Ascending aorta (tissue), 2 donors: ENCODE results near the gene BANF1. TPM values are rescaled to one million over a fixed set of nuclear protein-coding genes. Genes with fewer than 3 reads are reported as not detected.

Source experiments
- DNase-seq, 2 donors: peaks; one replicate each; pipeline ENCODE4 v3.0.0-alpha.2; 2019; ENCODE audit warnings: low spot score in 2 of 2
- H3K27ac ChIP-seq, 2 donors: fragments of 200-600 bp; sonication (generic); one replicate each; pipeline ENCODE4 v1.5.1; 2016 to 2017; ENCODE audit warnings: mild to moderate bottlenecking in 1 of 2
- H3K27me3 ChIP-seq: fragments of 200-600 bp; sonication (generic); one replicate; pipeline ENCODE4 v1.5.1; 2017
- H3K36me3 ChIP-seq, 2 donors: fragments of 200-600 bp; sonication (generic); one replicate each; pipeline ENCODE4 v1.5.1; 2016
- H3K4me1 ChIP-seq, 2 donors: fragments of 200-600 bp; sonication (generic); one replicate each; pipeline ENCODE4 v1.5.1; 2016 to 2017; ENCODE audit warnings: mild to moderate bottlenecking in 1 of 2
- H3K4me3 ChIP-seq, 2 donors: fragments of 200-600 bp; sonication (generic); one replicate each; pipeline ENCODE4 v1.5.1; 2016 to 2017; ENCODE audit warnings: mild to moderate bottlenecking in 1 of 2
- H3K9me3 ChIP-seq, 2 donors: fragments of 200-600 bp; sonication (generic); one replicate each; pipeline ENCODE4 v1.5.1; 2016
- intact Hi-C: fragments of 100-400 bp; cut with DNase I; formaldehyde crosslinking; loops from one replicate; pipeline ENCODE4 v1.15.1; 2023
- total RNA-seq: library from RNA; depleted of rRNA; stranded (reverse); fragments of >200 nt; gene quantifications from one replicate; pipeline ENCODE4 v1.1.0, GENCODE V29; 2016
- TF ChIP-seq, protein P1 (sequence below), 3 experiments: fragments of 200-600 bp in 2 of 3; fragments of 450-650 bp in 1 of 3; sonication (generic) in 2 of 3; IDR thresholded peaks; one replicate each; pipeline ENCODE4 v1.5.1; 2016 to 2019; ENCODE audit warnings: antibody characterized with exemption in 3 of 3, mild to moderate bottlenecking in 1 of 3, moderate library complexity in 1 of 3

The BANF1 gene
- total RNA-seq, 1 donor from 2014 or later, result 11.7 TPM

DNA sequence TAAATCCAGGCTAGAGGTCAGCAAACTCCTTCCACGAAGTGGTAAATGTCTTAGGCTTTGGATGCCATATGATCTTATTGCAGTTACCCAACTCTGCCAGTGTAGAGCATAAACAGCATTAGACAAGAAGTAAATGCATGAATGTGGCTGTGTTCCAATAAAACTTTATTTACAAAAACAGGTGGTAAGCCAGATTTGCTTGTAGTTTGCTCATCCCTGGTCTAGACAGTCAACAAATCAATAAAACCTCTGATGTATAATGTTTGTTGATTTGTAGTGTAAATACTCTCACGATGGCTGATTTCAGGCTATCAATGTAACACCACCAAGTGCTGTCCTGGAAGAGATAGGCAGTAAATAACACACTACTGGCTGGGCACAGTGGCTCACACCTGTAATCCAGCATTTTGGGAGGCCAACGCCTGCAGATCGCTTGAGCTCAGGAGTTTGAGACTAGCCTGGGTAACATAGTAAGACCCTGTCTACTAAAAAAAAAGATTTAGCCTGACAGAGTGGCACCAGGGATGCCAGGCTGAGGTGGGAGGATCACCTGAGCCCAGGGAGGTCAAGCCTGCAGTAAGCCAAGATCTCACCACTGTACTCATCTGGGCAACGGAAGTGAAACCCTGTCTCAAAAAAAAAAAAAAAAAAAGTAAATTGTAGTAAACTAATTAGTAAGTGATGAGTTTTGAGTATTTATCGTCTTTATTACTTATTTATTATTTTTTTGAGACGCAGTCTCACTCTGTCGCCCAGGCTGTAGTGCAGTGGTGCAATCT, 30.8 kb downstream of the BANF1 start:
- Histone ChIP-seq H3K4me1 (no peaks in the 10 kb centered on the region), H3K27ac (no peak overlapping the region), H3K9me3 (no peaks in the 10 kb centered on the region), H3K4me3 (no peak overlapping the region), H3K27me3 (no peaks in the 10 kb centered on the region), H3K36me3 (no peaks in the 10 kb centered on the region)
- TF ChIP-seq, protein P1, sequence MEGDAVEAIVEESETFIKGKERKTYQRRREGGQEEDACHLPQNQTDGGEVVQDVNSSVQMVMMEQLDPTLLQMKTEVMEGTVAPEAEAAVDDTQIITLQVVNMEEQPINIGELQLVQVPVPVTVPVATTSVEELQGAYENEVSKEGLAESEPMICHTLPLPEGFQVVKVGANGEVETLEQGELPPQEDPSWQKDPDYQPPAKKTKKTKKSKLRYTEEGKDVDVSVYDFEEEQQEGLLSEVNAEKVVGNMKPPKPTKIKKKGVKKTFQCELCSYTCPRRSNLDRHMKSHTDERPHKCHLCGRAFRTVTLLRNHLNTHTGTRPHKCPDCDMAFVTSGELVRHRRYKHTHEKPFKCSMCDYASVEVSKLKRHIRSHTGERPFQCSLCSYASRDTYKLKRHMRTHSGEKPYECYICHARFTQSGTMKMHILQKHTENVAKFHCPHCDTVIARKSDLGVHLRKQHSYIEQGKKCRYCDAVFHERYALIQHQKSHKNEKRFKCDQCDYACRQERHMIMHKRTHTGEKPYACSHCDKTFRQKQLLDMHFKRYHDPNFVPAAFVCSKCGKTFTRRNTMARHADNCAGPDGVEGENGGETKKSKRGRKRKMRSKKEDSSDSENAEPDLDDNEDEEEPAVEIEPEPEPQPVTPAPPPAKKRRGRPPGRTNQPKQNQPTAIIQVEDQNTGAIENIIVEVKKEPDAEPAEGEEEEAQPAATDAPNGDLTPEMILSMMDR (IDR thresholded peaks at IDR 0.05), result no peak
- intact Hi-C loops, result no loop called here
- no peak for DNase-seq

DNA sequence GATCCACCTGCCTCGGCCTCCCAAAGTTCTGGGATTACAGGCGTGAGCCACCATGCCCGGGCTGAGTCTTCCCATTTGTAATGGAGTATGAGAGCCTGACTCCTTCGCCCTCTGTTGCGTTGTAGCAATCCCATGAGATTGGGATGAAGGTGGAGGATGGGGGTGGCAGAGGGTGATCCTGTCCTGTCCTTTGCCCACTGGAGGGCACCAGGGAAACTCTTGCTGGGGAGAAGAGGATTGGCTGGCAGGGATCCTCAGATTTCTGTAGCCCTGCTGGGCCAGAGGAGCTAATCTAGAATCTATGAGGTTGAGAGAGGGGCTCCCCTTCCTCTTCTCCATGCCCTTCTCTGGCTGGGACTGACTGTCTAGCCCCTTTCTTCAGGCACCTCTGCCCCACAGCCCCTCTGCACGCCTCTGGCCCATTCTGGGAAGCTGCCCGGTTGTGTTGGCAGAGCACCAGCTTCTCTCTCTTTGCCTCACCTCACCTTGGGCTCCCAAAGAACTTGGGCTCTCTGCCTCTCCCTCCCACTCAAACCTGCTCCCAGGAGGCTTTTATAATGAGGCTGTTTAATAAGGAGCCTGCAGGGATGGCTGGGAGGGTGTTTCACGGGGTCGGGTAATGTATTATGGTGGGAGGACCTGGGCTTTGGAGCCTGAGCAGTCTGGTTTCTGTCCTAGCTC, 33.5 kb downstream of the BANF1 start:
- no peak overlapping the region for H3K27ac ChIP-seq
- H3K4me3 ChIP-seq, result no peak overlapping the region
- DNase-seq, result no peak
- intact Hi-C loops, result no loop called here
- H3K27me3 ChIP-seq, result no peaks in the 10 kb centered on the region
- H3K36me3 ChIP-seq, result no peaks in the 10 kb centered on the region
- H3K4me1 ChIP-seq, result no peaks in the 10 kb centered on the region
- no peaks in the 10 kb centered on the region for H3K9me3 ChIP-seq
- TF ChIP-seq, protein P1 (IDR thresholded peaks at IDR 0.05), result no peak

DNA sequence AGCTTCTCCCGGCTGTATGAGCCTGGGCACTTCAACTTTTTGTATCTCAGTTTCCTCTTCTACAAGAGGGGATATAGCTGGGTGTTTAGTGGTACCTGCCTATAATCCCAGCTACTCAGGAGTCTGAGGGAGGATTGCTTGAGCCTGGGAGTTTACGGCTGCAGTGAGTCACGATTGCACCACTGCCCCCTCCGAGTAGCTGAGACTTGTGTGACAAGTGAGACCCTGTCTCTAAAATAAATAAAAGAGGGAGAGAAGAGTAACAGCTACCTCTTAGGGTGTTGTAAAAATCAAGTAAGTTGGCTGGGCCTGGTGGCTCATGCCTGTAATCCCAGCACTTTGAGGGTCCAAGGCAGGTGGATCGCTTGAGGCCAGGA, 34.0 kb downstream of the BANF1 start:
- Histone ChIP-seq H3K4me3 (no peak overlapping the region), H3K36me3 (no peaks in the 10 kb centered on the region), H3K4me1 (no peaks in the 10 kb centered on the region), H3K27ac (no peak overlapping the region), H3K9me3 (no peaks in the 10 kb centered on the region), H3K27me3 (no peaks in the 10 kb centered on the region)
- intact Hi-C loops, result no loop called here
- TF ChIP-seq, protein P1 (IDR thresholded peaks at IDR 0.05), result no peak
- DNase-seq, result no peak

DNA sequence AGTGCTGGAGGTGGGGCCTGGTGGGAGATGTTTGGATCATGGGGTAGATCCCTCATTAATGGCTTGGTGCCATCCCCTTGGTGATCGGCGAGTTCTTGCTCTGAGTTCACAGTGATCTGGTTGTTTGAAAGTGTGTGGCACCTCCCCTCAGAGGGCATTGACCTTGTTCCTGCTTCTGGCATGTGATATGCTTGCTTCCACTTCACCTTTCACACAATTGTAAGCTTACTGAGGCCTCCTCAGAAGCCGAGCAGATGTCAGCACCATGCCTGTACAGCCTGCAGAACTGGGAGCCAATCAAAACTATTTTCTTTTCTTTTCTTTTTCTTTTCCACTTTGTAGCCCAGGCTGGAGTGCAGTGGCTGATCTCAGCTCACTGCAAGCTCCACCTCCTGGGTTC, 35.0 kb downstream of the BANF1 start:
- H3K4me3 ChIP-seq, result no peak overlapping the region
- intact Hi-C loops, result no loop called here
- no peaks in the 10 kb centered on the region for H3K36me3 ChIP-seq
- TF ChIP-seq, protein P1 (IDR thresholded peaks at IDR 0.05), result no peak
- H3K9me3 ChIP-seq, result no peaks in the 10 kb centered on the region
- H3K27me3 ChIP-seq, result no peaks in the 10 kb centered on the region
- DNase-seq, result no peak
- H3K4me1 ChIP-seq, result no peaks in the 10 kb centered on the region
- H3K27ac ChIP-seq, result no peak overlapping the region

DNA sequence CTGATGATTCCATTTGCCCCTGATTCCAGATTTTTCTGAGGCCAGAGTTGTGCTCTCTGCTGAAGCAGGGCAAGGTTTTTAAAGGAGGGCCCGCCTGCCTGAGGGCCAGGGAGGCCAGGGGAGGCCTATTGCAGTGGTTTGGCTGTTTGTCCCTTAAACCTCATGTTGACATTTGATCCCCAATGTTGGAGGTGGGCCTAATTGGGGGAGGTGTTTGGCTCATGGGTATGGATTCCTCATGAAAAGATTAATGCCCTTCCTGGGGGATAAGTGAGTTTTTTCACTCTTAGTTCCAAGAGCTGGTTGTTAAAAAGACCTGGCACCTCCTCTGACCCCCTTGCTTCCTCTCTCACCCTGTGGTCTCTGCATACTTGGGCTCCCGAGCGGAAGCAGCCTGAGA, 37.5 kb downstream of the BANF1 start:
- Histone ChIP-seq H3K4me1 (no peaks in the 10 kb centered on the region), H3K27me3 (no peaks in the 10 kb centered on the region), H3K27ac (no peak overlapping the region), H3K9me3 (no peaks in the 10 kb centered on the region), H3K36me3 (no peaks in the 10 kb centered on the region), H3K4me3 (no peak overlapping the region)
- intact Hi-C loops, result no loop called here
- TF ChIP-seq, protein P1 (IDR thresholded peaks at IDR 0.05), result no peak
- no peak for DNase-seq
